ENCODE measurements around the gene SHISA4.

Gene SHISA4

DNA sequence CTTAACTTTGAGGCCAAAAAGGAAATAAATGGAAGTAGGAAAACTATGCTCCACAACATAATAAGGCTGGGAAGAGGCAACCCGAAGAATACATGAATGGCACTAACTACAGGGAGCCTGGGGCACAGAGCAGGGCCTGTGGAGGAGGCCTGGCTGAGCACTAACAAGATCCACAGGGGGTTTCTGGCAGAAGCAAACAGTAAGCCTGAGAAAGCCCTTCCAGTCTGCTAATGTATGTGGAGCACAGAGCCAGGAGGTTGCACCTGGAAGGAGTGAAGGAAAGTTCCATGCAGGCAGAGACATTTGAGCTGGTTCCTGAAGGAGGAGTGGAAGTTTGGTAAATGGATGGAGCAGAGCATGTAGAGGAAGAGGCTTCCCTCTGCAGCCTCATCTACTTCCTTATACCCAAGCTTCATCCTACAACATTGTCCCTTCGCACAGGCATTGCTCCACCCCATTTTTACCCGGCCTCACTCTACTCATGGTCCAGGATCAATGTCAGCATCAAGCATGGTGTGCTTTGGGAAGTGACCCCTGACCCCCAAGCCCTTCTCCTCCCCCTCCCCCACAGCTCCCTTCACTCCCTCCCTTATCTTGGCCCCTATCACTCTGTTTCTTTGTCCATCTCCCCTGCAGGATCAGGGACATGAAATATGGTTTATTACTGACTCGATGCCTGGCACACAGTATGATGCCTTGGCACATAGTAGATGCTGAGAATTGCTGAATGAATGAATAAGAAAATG is 23.3 kb downstream of the SHISA4 start:
- Histone ChIP-seq H3K4me3 (ENCODE audit: low read depth in 1 of 2, low read length in 2 of 2) (no peak overlapping the region), H3K9me3 (ENCODE audit: insufficient read depth, low read length, severe bottlenecking) (no peaks in the 10 kb centered on the region), H4K20me1 (ENCODE audit: insufficient read depth, low read length) (peaks cover 6% of the 10 kb centered on the region), H3K27ac (ENCODE audit: low read length) (no peak overlapping the region), H3K4me1 (ENCODE audit: insufficient read depth, low read length) (no peaks in the 10 kb centered on the region), H2AFZ (ENCODE audit: low read depth, low read length) (no peak overlapping the region; the same call in 1 of the 2 replicates), H3K36me3 (ENCODE audit: insufficient read depth, low read length) (no peaks in the 10 kb centered on the region), H3K4me2 (ENCODE audit: insufficient read depth, low read length) (no peak overlapping the region), H3K79me2 (ENCODE audit: insufficient read depth, low read length) (no peaks in the 10 kb centered on the region), H3K27me3 (ENCODE audit: insufficient read depth, low read length, poor library complexity) (peaks cover 29% of the 10 kb centered on the region), H3K9ac (ENCODE audit: low read depth, low read length) (no peak overlapping the region)
- no peak for ATAC-seq (ENCODE audit: insufficient read depth, low read depth)
- no peak for TF ChIP-seq EZH2 (IDR thresholded peaks at IDR 0.05; ENCODE audit: borderline replicate concordance, low read depth, low read length, severe bottlenecking)
- TF ChIP-seq, protein P1, sequence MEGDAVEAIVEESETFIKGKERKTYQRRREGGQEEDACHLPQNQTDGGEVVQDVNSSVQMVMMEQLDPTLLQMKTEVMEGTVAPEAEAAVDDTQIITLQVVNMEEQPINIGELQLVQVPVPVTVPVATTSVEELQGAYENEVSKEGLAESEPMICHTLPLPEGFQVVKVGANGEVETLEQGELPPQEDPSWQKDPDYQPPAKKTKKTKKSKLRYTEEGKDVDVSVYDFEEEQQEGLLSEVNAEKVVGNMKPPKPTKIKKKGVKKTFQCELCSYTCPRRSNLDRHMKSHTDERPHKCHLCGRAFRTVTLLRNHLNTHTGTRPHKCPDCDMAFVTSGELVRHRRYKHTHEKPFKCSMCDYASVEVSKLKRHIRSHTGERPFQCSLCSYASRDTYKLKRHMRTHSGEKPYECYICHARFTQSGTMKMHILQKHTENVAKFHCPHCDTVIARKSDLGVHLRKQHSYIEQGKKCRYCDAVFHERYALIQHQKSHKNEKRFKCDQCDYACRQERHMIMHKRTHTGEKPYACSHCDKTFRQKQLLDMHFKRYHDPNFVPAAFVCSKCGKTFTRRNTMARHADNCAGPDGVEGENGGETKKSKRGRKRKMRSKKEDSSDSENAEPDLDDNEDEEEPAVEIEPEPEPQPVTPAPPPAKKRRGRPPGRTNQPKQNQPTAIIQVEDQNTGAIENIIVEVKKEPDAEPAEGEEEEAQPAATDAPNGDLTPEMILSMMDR (IDR thresholded peaks at IDR 0.05; ENCODE audit: borderline replicate concordance, extremely low read depth, low read length, poor library complexity, severe bottlenecking) = no peak
- no peak for DNase-seq

DNA sequence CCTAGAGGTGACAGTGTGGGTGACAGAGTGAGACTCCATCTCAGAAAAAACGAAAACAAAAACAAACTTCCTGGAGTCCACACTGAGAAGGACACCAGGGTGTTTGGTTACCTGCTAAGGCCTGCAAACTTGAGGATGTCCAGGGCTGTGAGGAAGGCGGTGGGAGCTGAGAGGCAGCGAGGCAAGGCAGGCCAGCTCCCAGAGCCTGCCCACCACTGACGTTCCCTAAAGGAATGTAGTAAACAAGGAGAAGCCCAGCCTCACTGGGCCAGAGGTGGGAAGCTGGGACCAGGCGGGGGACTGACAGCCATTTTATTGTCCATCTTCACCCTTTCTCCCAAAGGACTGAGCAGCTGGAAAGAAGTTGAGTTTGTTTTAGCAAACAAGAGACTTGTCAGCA is 24.1 kb downstream of the SHISA4 start:
- Histone ChIP-seq H3K36me3 (ENCODE audit: insufficient read depth, low read length) (no peaks in the 10 kb centered on the region), H3K4me2 (ENCODE audit: insufficient read depth, low read length) (no peak overlapping the region), H3K79me2 (ENCODE audit: insufficient read depth, low read length) (no peaks in the 10 kb centered on the region), H3K4me3 (ENCODE audit: low read depth in 1 of 2, low read length in 2 of 2) (no peak overlapping the region), H3K9ac (ENCODE audit: low read depth, low read length) (no peak overlapping the region), H4K20me1 (ENCODE audit: insufficient read depth, low read length) (peaks cover 6% of the 10 kb centered on the region), H3K27me3 (ENCODE audit: insufficient read depth, low read length, poor library complexity) (peaks cover 29% of the 10 kb centered on the region), H3K4me1 (ENCODE audit: insufficient read depth, low read length) (no peaks in the 10 kb centered on the region), H3K9me3 (ENCODE audit: insufficient read depth, low read length, severe bottlenecking) (no peaks in the 10 kb centered on the region), H3K27ac (ENCODE audit: low read length) (no peak overlapping the region), H2AFZ (ENCODE audit: low read depth, low read length) (no peak overlapping the region)
- DNase-seq = no peak
- no peak for ATAC-seq (ENCODE audit: insufficient read depth, low read depth)
- no peak for TF ChIP-seq EZH2 (IDR thresholded peaks at IDR 0.05; ENCODE audit: borderline replicate concordance, low read depth, low read length, severe bottlenecking)
- TF ChIP-seq, protein P1 (IDR thresholded peaks at IDR 0.05; ENCODE audit: borderline replicate concordance, extremely low read depth, low read length, poor library complexity, severe bottlenecking) = no peak

DNA sequence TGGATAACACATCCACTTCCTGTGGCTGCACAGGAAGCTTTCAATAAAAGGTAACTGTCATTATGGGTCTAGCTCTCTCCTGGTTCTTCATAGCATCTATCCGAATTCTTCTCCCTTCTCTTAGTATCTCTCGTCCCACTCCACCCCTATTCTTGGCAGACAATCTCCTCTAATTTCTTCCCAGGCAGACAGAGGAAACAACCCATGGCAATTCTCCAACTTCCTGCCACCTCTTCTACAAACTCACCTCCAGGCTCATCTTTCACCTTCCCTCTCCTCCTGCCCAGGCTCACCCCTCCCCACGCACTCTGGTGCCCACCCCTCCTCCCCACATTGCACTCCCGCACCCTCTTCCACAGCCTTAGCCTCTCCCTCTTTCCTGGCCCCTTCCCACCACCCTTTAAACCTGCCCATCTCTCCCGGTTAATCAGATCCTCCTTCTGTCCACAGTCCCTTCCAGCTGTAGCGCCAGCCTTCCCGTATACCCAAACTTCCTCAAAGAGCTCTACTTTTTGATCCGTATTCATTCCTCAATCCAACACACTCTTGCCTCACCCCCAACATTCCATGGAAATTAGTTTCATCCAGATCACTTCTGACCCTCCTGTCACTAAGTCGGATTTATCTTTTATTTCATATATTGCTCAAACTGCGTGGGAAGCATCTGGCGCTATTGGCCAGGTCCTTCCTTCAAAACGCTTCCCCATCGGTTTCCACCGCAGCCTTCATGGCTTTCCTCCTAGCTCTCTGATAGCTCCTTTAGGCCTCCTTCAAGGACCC is 25.9 kb downstream of the SHISA4 start:
- H3K27ac ChIP-seq (ENCODE audit: low read length) = no peak overlapping the region
- H2AFZ ChIP-seq (ENCODE audit: low read depth, low read length) = no peak overlapping the region
- H3K9ac ChIP-seq (ENCODE audit: low read depth, low read length) = no peak overlapping the region
- peaks cover 6% of the 10 kb centered on the region for H4K20me1 ChIP-seq (ENCODE audit: insufficient read depth, low read length)
- peaks cover 27% of the 10 kb centered on the region for H3K27me3 ChIP-seq (ENCODE audit: insufficient read depth, low read length, poor library complexity)
- no peak for TF ChIP-seq EZH2 (IDR thresholded peaks at IDR 0.05; ENCODE audit: borderline replicate concordance, low read depth, low read length, severe bottlenecking)
- TF ChIP-seq, protein P1 (IDR thresholded peaks at IDR 0.05; ENCODE audit: borderline replicate concordance, extremely low read depth, low read length, poor library complexity, severe bottlenecking) = no peak
- no peak for ATAC-seq (ENCODE audit: insufficient read depth, low read depth)
- H3K9me3 ChIP-seq (ENCODE audit: insufficient read depth, low read length, severe bottlenecking) = no peaks in the 10 kb centered on the region
- H3K4me1 ChIP-seq (ENCODE audit: insufficient read depth, low read length) = no peaks in the 10 kb centered on the region
- no peaks in the 10 kb centered on the region for H3K36me3 ChIP-seq (ENCODE audit: insufficient read depth, low read length)
- no peak for DNase-seq
- no peak overlapping the region for H3K4me2 ChIP-seq (ENCODE audit: insufficient read depth, low read length)
- no peaks in the 10 kb centered on the region for H3K79me2 ChIP-seq (ENCODE audit: insufficient read depth, low read length)
- H3K4me3 ChIP-seq (ENCODE audit: low read depth in 1 of 2, low read length in 2 of 2) = no peak overlapping the region

Data from DND-41 (cell line).